ENCODE data around the gene TMEFF2. TPM values are rescaled to one million over a fixed set of nuclear protein-coding genes. Genes with fewer than 3 reads are reported as not detected.

The TMEFF2 gene
- total and polyA plus RNA-seq, 2 donors (not counting 1 experiment from before 2014, with no cell fraction given), result not detected

DNA sequence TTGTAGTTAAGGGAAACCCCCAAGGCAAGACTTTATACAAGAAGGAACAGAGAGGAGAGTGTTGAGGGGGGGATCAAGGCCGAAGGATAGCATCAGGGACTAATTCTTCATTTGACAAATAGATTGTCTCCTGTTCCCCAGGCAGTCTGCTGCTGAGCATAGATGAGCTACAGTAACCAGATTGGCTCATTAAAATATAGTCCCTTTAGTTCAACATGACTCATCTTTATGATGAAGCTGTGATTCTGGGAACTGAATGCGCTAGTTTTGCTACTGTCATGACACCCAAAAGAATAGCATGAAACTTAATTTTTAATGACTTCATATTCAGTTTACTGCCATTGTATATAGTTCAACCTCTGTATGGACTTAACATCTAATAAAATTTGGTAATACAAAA lies 35.5 kb downstream of the TMEFF2 start:
- no peaks in the 10 kb centered on the region for H3K27me3 ChIP-seq (replicated peaks in 1 of 4; ENCODE audit: control extremely low read depth in 1 of 4, control insufficient read depth in 3 of 4, insufficient read depth in 4 of 4, low read length in 3 of 4)
- intact Hi-C loops (cut with micrococcal nuclease), result no loop called here
- TF ChIP-seq EZH2 (IDR thresholded peaks at IDR 0.05; ENCODE audit: borderline replicate concordance, insufficient read depth, low read depth, low read length, poor library complexity, severe bottlenecking) (no peak), CTCF (IDR thresholded peaks at IDR 0.05) (no peak)
- Mint-ChIP-seq H3K4me1 (peaks cover 16% of the 10 kb centered on the region), H3K27me3 (peaks cover 4% of the 10 kb centered on the region), H3K9me3 (ENCODE audit: insufficient read depth) (no peaks in the 10 kb centered on the region), H3K4me3 (no peak overlapping the region), H3K27ac (no peak overlapping the region)
- H3K27ac ChIP-seq (ENCODE audit: low read length in 2 of 2), result no peak overlapping the region
- H3K4me2 ChIP-seq (replicated peaks; ENCODE audit: low read depth, low read length, poor library complexity, severe bottlenecking), result no peak overlapping the region
- H3K79me2 ChIP-seq (ENCODE audit: control insufficient read depth, insufficient read depth, low read length), result no peaks in the 10 kb centered on the region
- no peak overlapping the region for H3K4me3 ChIP-seq (ENCODE audit: control extremely low read depth in 1 of 5, extremely low read depth in 1 of 5, insufficient read depth in 1 of 5, low read depth in 2 of 5, low read length in 4 of 5)
- no peaks in the 10 kb centered on the region for H3K9me3 ChIP-seq (ENCODE audit: control extremely low read depth in 1 of 3, control insufficient read depth in 2 of 3, insufficient read depth in 1 of 3, low read length in 2 of 3)
- ATAC-seq (ENCODE audit: low read depth) (no peak), DNase-seq (no peak)
- no CpG with 5 or more reads among the region's 2 CpGs for WGBS (ENCODE audit: insufficient coverage)
- H4K20me1 ChIP-seq (ENCODE audit: control insufficient read depth, insufficient read depth, low read length, poor library complexity, severe bottlenecking), result no peaks in the 10 kb centered on the region
- H3K4me1 ChIP-seq (ENCODE audit: control insufficient read depth in 2 of 2, insufficient read depth in 2 of 2, low read length in 2 of 2), result peaks cover 11 to 21% of the 10 kb centered on the region in 2 donors
- ChIA-PET POLR2A (no interaction called here), CTCF (interaction anchor here (1.8 to 9.7 kb wide), 2 partner anchors 592 to 606 kb away, joined by 5 to 303 read pairs; no protein-coding TSS in a partner anchor)
- no peak overlapping the region for H3K9ac ChIP-seq (ENCODE audit: low read length)
- no peak overlapping the region for H2AFZ ChIP-seq (ENCODE audit: insufficient read depth, low read depth, low read length, poor library complexity, severe bottlenecking)
- H3K36me3 ChIP-seq (replicated peaks in 1 of 2; ENCODE audit: control extremely low read depth in 1 of 2, control insufficient read depth in 1 of 2, extremely low read depth in 1 of 2, insufficient read depth in 2 of 2, low read length in 1 of 2), result no peaks in the 10 kb centered on the region

- WGBS (ENCODE audit: insufficient coverage), result 100% methylated on average over 1 of the region's 4 CpGs
- Mint-ChIP-seq H3K9me3 (ENCODE audit: insufficient read depth) (no peaks in the 10 kb centered on the region), H3K4me1 (peaks cover 16% of the 10 kb centered on the region), H3K27me3 (no peaks in the 10 kb centered on the region), H3K4me3 (no peak overlapping the region), H3K27ac (no peak overlapping the region)
- Histone ChIP-seq H3K79me2 (ENCODE audit: control insufficient read depth, insufficient read depth, low read length) (no peaks in the 10 kb centered on the region), H3K27me3 (replicated peaks in 1 of 4; ENCODE audit: control extremely low read depth in 1 of 4, control insufficient read depth in 3 of 4, insufficient read depth in 4 of 4, low read length in 3 of 4) (no peaks in the 10 kb centered on the region), H3K4me3 (ENCODE audit: control extremely low read depth in 1 of 5, extremely low read depth in 1 of 5, insufficient read depth in 1 of 5, low read depth in 2 of 5, low read length in 4 of 5) (no peak overlapping the region), H3K27ac (ENCODE audit: low read length in 2 of 2) (no peak overlapping the region), H3K9me3 (ENCODE audit: control extremely low read depth in 1 of 3, control insufficient read depth in 2 of 3, insufficient read depth in 1 of 3, low read length in 2 of 3) (no peaks in the 10 kb centered on the region), H4K20me1 (ENCODE audit: control insufficient read depth, insufficient read depth, low read length, poor library complexity, severe bottlenecking) (no peaks in the 10 kb centered on the region), H3K36me3 (replicated peaks in 1 of 2; ENCODE audit: control extremely low read depth in 1 of 2, control insufficient read depth in 1 of 2, extremely low read depth in 1 of 2, insufficient read depth in 2 of 2, low read length in 1 of 2) (no peaks in the 10 kb centered on the region), H3K4me1 (ENCODE audit: control insufficient read depth in 2 of 2, insufficient read depth in 2 of 2, low read length in 2 of 2) (peaks cover 11 to 21% of the 10 kb centered on the region in 2 donors), H2AFZ (ENCODE audit: insufficient read depth, low read depth, low read length, poor library complexity, severe bottlenecking) (no peak overlapping the region), H3K4me2 (replicated peaks; ENCODE audit: low read depth, low read length, poor library complexity, severe bottlenecking) (no peak overlapping the region), H3K9ac (ENCODE audit: low read length) (no peak overlapping the region)
- ChIA-PET POLR2A (no interaction called here), CTCF (interaction anchor here (9.7 kb wide), 1 partner anchor 605 kb away, joined by 303 read pairs; no protein-coding TSS in a partner anchor)
- TF ChIP-seq EZH2 (IDR thresholded peaks at IDR 0.05; ENCODE audit: borderline replicate concordance, insufficient read depth, low read depth, low read length, poor library complexity, severe bottlenecking), result no peak
- TF ChIP-seq CTCF (IDR thresholded peaks at IDR 0.05), result no peak
- ATAC-seq (ENCODE audit: low read depth), result no peak
- no peak for DNase-seq
- intact Hi-C loops (cut with micrococcal nuclease), result no loop called here
Observed at GRCh38 chr2:192157776-192158175, 37.0 kb downstream of the TMEFF2 start.

All from B cell (primary cell).